Measurements from ENCODE around the gene SYNGAP1. TPM values are rescaled to one million over a fixed set of nuclear protein-coding genes. Genes with fewer than 3 reads are reported as not detected.

Gene SYNGAP1
- total RNA-seq, 4 donors from 2014 or later: 6.2 to 7.3 (median 7.1) TPM

- TF ChIP-seq CTCF (IDR thresholded peaks at IDR 0.05; ENCODE audit: low read depth): no peak
These were observed 36.3 kb upstream of the SYNGAP1 start for GRCh38 chr6:33383427-33384185.

DNA sequence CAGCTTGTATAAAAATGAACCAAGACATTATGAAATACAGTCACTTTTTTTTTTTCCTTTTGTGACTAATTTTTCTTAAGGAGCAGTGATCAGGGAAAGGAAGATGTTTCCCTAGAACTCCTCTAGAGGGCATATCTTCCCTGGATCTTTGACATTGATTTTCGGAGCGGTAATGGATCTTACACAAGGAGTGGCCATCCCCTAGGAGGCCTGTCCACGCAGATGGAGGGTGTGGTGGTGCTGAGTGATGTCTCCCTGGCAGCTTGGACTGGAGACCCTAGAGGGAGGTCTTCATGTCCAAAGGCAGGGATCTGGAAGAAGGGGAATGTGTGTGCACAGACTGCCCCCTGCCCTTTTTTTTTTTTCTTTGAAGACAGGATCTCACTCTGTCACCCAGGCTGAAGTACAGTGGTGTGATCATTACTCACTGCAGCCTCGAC, 35.3 kb upstream of the SYNGAP1 start:
- no peak for TF ChIP-seq CTCF (IDR thresholded peaks at IDR 0.05; ENCODE audit: low read depth)

DNA sequence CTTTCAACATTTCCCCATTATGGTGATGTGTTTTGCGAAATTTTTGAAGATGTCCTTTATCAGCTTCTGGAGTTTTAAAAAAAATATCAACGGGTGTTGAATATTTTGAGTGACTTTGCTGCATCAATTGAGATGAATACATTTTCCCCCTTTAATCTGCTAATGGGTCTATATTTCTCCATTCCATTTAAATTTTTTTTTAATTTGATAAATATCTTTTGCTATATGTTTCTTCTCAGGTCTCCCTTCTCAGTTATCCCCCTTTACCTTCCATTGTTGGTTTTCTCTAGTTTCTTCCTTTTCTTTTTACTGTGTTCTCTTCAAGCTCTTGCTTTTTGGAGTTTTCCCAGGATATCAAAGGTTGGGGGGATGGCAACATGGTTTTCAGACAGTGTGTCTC, 29.7 kb upstream of the SYNGAP1 start:
- TF ChIP-seq CTCF (IDR thresholded peaks at IDR 0.05; ENCODE audit: low read depth): no peak

GRCh38 chr6:33390767-33391277, 29.0 kb upstream of the SYNGAP1 start:
- no peak for TF ChIP-seq CTCF (IDR thresholded peaks at IDR 0.05; ENCODE audit: low read depth)

GRCh38 chr6:33391278-33391921, 28.5 kb upstream of the SYNGAP1 start, which contains the start of gene KIFC1:
KIFC1 (plus strand) TSS chr6:33391823; CDS start chr6:33391986, 163 bp downstream.
- no peak for TF ChIP-seq CTCF (IDR thresholded peaks at IDR 0.05; ENCODE audit: low read depth)

DNA sequence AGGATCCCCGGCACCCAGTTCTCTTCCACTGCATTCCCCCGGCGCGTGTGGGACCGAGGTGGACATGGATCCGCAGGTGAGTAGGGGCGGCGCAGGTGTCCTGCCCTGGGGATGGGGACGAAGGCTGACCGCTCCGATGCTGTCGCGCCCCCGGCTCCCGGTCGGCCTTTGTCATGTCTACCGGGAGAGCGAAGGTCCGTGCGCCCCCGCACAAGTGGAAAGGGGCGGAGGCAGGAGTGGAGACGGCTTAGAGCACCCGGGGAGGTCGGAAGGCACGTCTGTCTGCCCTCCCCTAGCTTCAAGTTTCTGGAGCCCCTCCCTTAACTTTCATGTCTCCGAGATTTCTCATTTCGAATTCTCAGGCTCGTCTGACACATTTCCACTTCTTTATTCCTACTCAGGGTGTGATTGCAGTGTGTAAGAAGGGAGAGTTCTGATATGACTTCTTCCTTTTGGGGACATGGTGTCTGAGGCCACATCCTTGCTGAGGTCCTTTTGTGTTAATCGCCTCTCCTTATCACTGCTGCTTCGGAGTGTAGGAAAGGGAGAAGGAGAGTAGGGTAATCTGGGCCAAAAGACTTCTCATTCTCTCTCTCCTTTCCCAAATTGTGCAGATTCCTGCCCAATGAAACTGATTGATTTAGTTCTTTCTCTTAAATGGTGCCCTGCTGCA, 27.8 kb upstream of the SYNGAP1 start:
- no peak for TF ChIP-seq CTCF (IDR thresholded peaks at IDR 0.05; ENCODE audit: low read depth)

DNA sequence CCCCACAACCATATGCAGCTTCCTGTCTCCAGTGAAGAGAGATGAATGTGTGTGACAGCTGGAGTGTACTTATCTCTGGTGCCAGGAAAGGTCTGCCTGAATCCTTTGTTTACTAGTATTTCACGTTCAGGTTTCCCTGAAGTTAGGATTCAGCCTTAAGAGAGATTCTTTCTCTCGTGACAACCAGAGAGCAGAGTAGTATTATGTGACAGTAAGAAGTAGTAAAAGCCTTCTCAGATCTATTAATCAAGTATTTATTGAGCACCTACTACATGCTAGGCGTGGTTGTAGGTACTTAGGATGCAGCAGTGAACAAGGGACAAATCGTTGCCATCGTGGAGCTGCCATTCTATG, 27.3 kb upstream of the SYNGAP1 start:
- TF ChIP-seq CTCF (IDR thresholded peaks at IDR 0.05; ENCODE audit: low read depth): no peak

All from subcutaneous adipose tissue (tissue), 4 donors.